SU-DHL-6 (cell line): ENCODE data around the gene POLN.

Experiments used
- CTCF ChIP-seq: fragments of 200-600 bp; sonication (generic); IDR thresholded peaks from one replicate; pipeline ENCODE4 v1.5.1; 2017; ENCODE audit warnings: antibody characterized with exemption, mild to moderate bottlenecking, low read length, moderate library complexity; ENCODE audit not compliant: insufficient read depth, poor library complexity, severe bottlenecking
- EZH2phosphoT487 ChIP-seq: fragments of 200-600 bp; sonication (generic), shearing (Covaris generic); conservative IDR thresholded peaks from 2 replicates; pipeline ENCODE4 v1.6.1; 2018; ENCODE audit warnings: mild to moderate bottlenecking, antibody characterized with exemption, low read length, moderate library complexity, mixed read lengths

DNA sequence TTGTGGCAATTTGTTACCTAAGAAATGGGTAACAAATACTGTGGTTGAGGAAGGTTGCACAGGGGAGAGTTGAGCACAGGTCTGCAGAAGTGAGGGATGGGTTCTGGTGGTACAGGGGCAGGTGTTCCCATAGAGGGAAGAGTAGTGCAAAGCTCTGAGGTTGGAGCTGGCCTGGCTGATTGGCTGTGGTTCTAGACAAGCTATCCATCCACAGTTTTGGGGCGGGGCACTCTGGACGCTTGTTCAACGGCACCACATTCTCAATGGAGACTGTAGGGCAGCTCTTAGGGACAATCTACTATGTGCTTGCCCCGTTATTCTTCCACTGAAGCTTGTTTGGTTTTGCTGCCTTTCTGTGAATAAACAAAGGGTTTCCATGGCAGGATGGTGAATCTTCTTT lies 147.4 kb downstream of the POLN start:
- TF ChIP-seq CTCF, result no peak
- no peak for TF ChIP-seq EZH2phosphoT487
